Rectal smooth muscle tissue (tissue), 1 donor: Measurements from ENCODE around the gene PDIA5.
A peak's percentile ranks its signal among the peaks of the same experiment; 100 is the strongest.

Source experiments
- H3K27ac ChIP-seq: one replicate; pipeline ENCODE4 v1.7.0; 2013; ENCODE audit warnings: low read depth, low read length, inconsistent platforms
- H3K27me3 ChIP-seq: one replicate; pipeline ENCODE4 v1.7.0; 2013; ENCODE audit warnings: low read length; ENCODE audit not compliant: control insufficient read depth, insufficient read depth
- H3K36me3 ChIP-seq: one replicate; pipeline ENCODE4 v1.7.0; 2013; ENCODE audit warnings: low read length; ENCODE audit not compliant: control insufficient read depth, insufficient read depth
- H3K4me1 ChIP-seq: one replicate; pipeline ENCODE4 v1.7.0; 2013; ENCODE audit warnings: low read length; ENCODE audit not compliant: control insufficient read depth, insufficient read depth
- H3K4me3 ChIP-seq: one replicate; pipeline ENCODE4 v1.7.0; 2013; ENCODE audit warnings: low read length
- H3K9ac ChIP-seq: one replicate; pipeline ENCODE4 v1.7.0; 2013; ENCODE audit warnings: low read length

Gene PDIA5

GRCh38 chr3:123165163-123165562, 98.3 kb downstream of the PDIA5 start:
- Histone ChIP-seq H3K36me3 (peaks cover 18% of the 10 kb centered on the region), H3K4me1 (peaks cover 4% of the 10 kb centered on the region), H3K9ac (no peak overlapping the region), H3K27ac (no peak overlapping the region), H3K27me3 (no peaks in the 10 kb centered on the region), H3K4me3 (no peak overlapping the region)

- H3K27me3 ChIP-seq: no peaks in the 10 kb centered on the region
- no peak overlapping the region for H3K27ac ChIP-seq
- H3K36me3 ChIP-seq: peaks cover 11% of the 10 kb centered on the region
- no peak overlapping the region for H3K9ac ChIP-seq
- H3K4me3 ChIP-seq: no peak overlapping the region
- peaks cover 4% of the 10 kb centered on the region for H3K4me1 ChIP-seq
Observed at GRCh38 chr3:123167686-123168085, 100.9 kb downstream of the PDIA5 start.

DNA sequence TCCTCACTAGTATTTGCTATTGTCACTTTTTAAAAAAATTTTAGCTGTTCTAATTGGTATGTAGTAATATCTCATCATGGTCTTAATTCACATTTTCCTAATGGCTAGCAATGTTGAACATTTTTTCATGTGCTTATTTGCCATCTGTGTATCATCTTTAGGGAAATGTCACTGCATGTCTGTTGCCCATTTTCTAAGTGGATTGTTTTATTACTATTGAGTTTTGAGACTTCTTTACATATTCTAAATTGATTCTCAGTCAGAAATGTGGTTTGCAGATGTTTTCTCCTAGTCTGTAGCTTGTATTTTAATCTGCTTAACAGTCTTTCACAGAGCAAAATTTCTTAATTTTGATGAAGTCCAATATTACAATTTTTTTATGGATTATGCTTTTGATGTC, 101.3 kb downstream of the PDIA5 start:
- Histone ChIP-seq H3K4me3 (no peak overlapping the region), H3K27ac (no peak overlapping the region), H3K36me3 (peaks cover 11% of the 10 kb centered on the region), H3K9ac (no peak overlapping the region), H3K27me3 (no peaks in the 10 kb centered on the region), H3K4me1 (peaks cover 4% of the 10 kb centered on the region)

DNA sequence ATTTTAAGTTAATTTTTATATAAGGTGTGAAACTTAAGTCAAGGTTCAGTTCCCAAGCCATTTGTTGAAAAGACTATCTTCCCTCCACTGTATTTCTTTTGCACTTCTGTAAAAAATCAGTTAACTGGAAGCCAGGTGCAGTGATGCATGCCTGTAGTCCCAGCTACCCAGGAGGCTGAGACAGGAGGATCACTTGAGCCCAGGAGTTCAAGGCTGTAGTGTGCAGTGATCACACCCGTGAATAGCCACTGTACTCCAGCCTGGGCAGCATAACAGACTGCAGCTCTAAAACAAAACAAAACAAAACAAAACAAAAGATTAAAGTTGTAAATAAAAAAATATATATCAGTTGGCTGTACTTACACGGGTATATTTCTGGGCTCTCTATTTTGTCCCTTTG, 101.8 kb downstream of the PDIA5 start:
- Histone ChIP-seq H3K36me3 (peaks cover 9% of the 10 kb centered on the region), H3K27me3 (no peaks in the 10 kb centered on the region), H3K27ac (no peak overlapping the region), H3K9ac (no peak overlapping the region), H3K4me3 (no peak overlapping the region), H3K4me1 (peaks cover 4% of the 10 kb centered on the region)

DNA sequence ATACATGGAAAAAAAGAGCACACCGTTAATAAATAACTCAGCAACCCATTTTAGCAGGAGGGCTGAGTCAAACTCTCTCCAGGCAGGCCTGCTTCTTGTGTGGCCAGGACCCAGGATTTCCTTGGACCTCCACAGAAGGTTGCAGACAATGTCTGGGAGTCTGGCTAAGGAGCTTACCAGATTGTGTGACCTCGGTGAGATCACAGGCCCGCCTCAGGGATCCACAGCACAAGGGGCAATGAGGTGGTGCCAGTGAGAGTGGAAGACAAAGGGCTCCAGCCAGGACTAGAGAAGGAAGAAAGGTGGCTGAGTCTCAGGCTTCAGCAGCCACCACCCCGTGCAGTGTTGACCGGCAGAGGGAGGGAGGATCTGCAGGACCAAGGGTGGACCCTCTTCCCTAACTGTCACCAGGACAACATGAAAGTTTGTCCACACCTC, 102.7 kb downstream of the PDIA5 start:
- H3K36me3 ChIP-seq: peaks cover 5% of the 10 kb centered on the region
- no peaks in the 10 kb centered on the region for H3K27me3 ChIP-seq
- H3K27ac ChIP-seq: peak overlapping the region; percentile 50
- H3K4me3 ChIP-seq: no peak overlapping the region
- H3K9ac ChIP-seq: no peak overlapping the region
- peaks cover 4% of the 10 kb centered on the region for H3K4me1 ChIP-seq

- Histone ChIP-seq H3K36me3 (peaks cover under 1% of the 10 kb centered on the region), H3K27me3 (no peaks in the 10 kb centered on the region), H3K27ac (no peak overlapping the region), H3K4me1 (peaks cover 4% of the 10 kb centered on the region), H3K9ac (no peak overlapping the region), H3K4me3 (no peak overlapping the region)
Observed at GRCh38 chr3:123169930-123170329, 103.1 kb downstream of the PDIA5 start.

GRCh38 chr3:123180791-123181190, 114.0 kb downstream of the PDIA5 start:
- no peaks in the 10 kb centered on the region for H3K36me3 ChIP-seq
- H3K27ac ChIP-seq: no peak overlapping the region
- H3K27me3 ChIP-seq: no peaks in the 10 kb centered on the region
- no peaks in the 10 kb centered on the region for H3K4me1 ChIP-seq
- H3K9ac ChIP-seq: no peak overlapping the region
- no peak overlapping the region for H3K4me3 ChIP-seq

GRCh38 chr3:123186695-123187094, 119.9 kb downstream of the PDIA5 start:
- H3K27ac ChIP-seq: no peak overlapping the region
- H3K36me3 ChIP-seq: no peaks in the 10 kb centered on the region
- H3K4me3 ChIP-seq: no peak overlapping the region
- H3K4me1 ChIP-seq: no peaks in the 10 kb centered on the region
- no peaks in the 10 kb centered on the region for H3K27me3 ChIP-seq
- H3K9ac ChIP-seq: no peak overlapping the region

GRCh38 chr3:123188058-123188457, 121.2 kb downstream of the PDIA5 start:
- no peaks in the 10 kb centered on the region for H3K27me3 ChIP-seq
- H3K4me1 ChIP-seq: no peaks in the 10 kb centered on the region
- H3K9ac ChIP-seq: no peak overlapping the region
- H3K36me3 ChIP-seq: no peaks in the 10 kb centered on the region
- no peak overlapping the region for H3K27ac ChIP-seq
- H3K4me3 ChIP-seq: no peak overlapping the region

DNA sequence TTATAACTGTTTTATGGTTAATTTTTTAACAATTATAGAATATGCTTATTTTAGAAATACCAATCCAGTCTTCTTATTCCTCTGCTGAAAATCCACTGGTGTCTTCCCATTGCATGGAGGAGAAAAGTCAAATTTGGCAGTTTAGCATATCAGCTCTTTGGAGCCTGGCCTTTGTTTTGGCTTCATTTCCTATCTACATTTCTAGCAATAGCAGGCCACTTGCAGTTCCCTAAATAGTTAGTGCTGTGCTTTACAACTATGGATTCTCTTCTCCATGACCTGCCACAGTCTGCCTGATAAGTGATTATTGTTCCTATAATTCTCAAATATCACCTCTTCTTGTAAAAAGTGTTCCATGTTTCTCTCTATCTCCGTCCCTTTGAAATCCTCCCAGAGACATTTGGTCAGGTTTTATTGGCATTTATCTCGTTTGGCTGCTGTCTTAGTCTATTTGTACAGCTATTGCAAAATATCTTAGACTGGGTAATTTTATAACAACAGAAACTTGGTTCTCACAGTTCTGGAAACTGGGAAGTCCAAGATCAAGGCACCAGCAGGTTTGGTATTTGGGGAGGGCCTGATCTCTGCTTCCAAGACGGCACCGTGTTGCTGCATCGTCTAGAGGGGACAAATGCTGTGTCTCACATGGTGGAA, 126.8 kb downstream of the PDIA5 start:
- no peaks in the 10 kb centered on the region for H3K36me3 ChIP-seq
- H3K27me3 ChIP-seq: no peaks in the 10 kb centered on the region
- H3K4me3 ChIP-seq: no peak overlapping the region
- H3K9ac ChIP-seq: no peak overlapping the region
- H3K27ac ChIP-seq: no peak overlapping the region
- H3K4me1 ChIP-seq: no peaks in the 10 kb centered on the region

DNA sequence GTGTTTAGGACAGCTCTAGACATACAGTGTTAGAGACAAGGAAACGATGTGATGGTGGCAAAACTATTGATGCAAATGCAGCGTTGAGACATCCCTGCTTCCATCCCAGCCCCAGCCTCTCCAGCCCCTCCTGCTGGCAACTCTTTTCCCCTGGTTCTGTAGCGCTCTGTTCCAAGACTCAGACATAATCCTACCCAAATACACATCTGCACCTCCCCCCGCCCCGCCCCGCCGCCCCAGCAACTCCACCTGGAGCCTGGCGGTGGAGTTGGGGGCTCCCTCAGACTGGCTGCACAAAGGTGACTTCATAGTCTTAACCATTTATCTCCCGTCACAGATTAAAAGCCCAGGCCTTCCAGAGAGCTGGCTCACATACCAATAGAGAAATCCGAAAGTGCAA, 127.7 kb downstream of the PDIA5 start:
- no peak overlapping the region for H3K9ac ChIP-seq
- no peaks in the 10 kb centered on the region for H3K4me1 ChIP-seq
- no peak overlapping the region for H3K27ac ChIP-seq
- no peaks in the 10 kb centered on the region for H3K27me3 ChIP-seq
- no peak overlapping the region for H3K4me3 ChIP-seq
- H3K36me3 ChIP-seq: no peaks in the 10 kb centered on the region

GRCh38 chr3:123198372-123198771, 131.5 kb downstream of the PDIA5 start:
- H3K9ac ChIP-seq: no peak overlapping the region
- H3K4me3 ChIP-seq: no peak overlapping the region
- no peak overlapping the region for H3K27ac ChIP-seq
- H3K27me3 ChIP-seq: no peaks in the 10 kb centered on the region
- H3K4me1 ChIP-seq: no peaks in the 10 kb centered on the region
- no peaks in the 10 kb centered on the region for H3K36me3 ChIP-seq

GRCh38 chr3:123201223-123201556, 134.4 kb downstream of the PDIA5 start:
- Histone ChIP-seq H3K4me1 (no peaks in the 10 kb centered on the region), H3K27me3 (no peaks in the 10 kb centered on the region), H3K9ac (peak overlapping the region; percentile 64), H3K27ac (peak overlapping the region; percentile 64), H3K36me3 (no peaks in the 10 kb centered on the region), H3K4me3 (peak overlapping the region; percentile 83)
